Measurements from ENCODE around the gene PSMB2. TPM values are rescaled to one million over a fixed set of nuclear protein-coding genes. Genes with fewer than 3 reads are reported as not detected.

The PSMB2 gene
- polyA plus RNA-seq, 1 donor from 2014 or later: 48.2 TPM

DNA sequence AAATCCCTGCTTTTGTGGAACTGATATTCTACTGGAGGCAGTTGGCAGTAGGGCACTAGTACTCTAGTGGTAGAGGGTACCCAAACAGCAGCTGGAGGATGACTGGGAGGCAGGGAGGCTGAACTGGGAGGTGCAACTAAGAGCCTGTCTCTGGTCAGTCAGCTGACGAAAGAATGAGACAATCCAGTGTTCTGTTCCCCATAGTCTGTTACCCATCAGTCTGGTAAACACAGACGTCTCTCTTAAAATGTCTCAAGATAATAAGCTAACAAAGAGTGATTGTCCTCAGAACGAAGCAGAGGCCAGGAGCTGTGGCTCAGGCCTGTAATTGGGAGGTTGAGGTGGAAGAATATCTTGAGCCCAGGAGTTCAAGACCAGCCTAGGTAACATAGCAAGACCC, 37.9 kb downstream of the PSMB2 start:
- no peak overlapping the region for H3K4me3 ChIP-seq (ENCODE audit: low read length)
- no peaks in the 10 kb centered on the region for H3K36me3 ChIP-seq (ENCODE audit: insufficient read depth, low read length)
- peaks cover 5% of the 10 kb centered on the region for H3K79me2 ChIP-seq (replicated peaks; ENCODE audit: insufficient read depth, low read length)
- no peak overlapping the region for H3K27ac ChIP-seq (ENCODE audit: low read length)
- no peak overlapping the region for H3K9ac ChIP-seq (ENCODE audit: low read length)
- no peak overlapping the region for H2AFZ ChIP-seq (ENCODE audit: low read depth, low read length)
- no peaks in the 10 kb centered on the region for H3K27me3 ChIP-seq (ENCODE audit: insufficient read depth, low read depth, low read length)
- H3F3A ChIP-seq (ENCODE audit: insufficient read depth, low read length, poor library complexity, severe bottlenecking): no peaks in the 10 kb centered on the region
- no peaks in the 10 kb centered on the region for H3K9me2 ChIP-seq (ENCODE audit: insufficient read depth, low read length)
- TF ChIP-seq SMC3 (conservative IDR thresholded peaks at IDR 0.05; ENCODE audit: poor library complexity): no peak
- H3K4me2 ChIP-seq (ENCODE audit: low read length): no peak overlapping the region
- H4K20me1 ChIP-seq (ENCODE audit: insufficient read depth): no peaks in the 10 kb centered on the region
- H3K9me3 ChIP-seq (ENCODE audit: low read length): no peaks in the 10 kb centered on the region

DNA sequence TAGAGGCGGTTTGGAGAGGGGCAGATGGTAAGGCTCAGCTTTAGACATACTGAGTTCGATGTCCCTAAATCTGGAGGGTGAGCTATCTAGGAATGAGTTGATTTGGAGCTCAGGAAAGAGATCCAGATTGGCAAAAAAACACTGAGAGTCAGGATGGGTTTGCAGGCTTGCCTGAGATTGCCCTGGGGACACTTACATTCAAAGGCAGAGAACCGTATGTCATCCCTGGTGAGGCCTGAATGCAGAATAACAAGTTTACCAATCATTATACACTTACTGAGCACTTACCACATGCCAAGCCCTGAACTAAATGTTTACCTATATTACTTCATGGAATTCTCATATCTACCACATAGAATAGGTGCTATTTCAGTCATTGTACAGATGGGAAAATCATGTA, 40.7 kb downstream of the PSMB2 start:
- TF ChIP-seq POLR2AphosphoS5 (IDR thresholded peaks at IDR 0.05) (no peak), MXI1 (conservative IDR thresholded peaks at IDR 0.05; ENCODE audit: poor library complexity, severe bottlenecking) (no peak), RAD21 (conservative IDR thresholded peaks at IDR 0.05) (no peak), TAF1 (IDR thresholded peaks at IDR 0.05; ENCODE audit: low read depth) (no peak), EP300 (conservative IDR thresholded peaks at IDR 0.05; ENCODE audit: poor library complexity, severe bottlenecking) (no peak), SMC3 (conservative IDR thresholded peaks at IDR 0.05; ENCODE audit: poor library complexity) (no peak), EZH2 (IDR thresholded peaks at IDR 0.05; ENCODE audit: borderline replicate concordance, insufficient read depth, low read length, poor library complexity, severe bottlenecking) (no peak)
- TF ChIP-seq, protein P1, sequence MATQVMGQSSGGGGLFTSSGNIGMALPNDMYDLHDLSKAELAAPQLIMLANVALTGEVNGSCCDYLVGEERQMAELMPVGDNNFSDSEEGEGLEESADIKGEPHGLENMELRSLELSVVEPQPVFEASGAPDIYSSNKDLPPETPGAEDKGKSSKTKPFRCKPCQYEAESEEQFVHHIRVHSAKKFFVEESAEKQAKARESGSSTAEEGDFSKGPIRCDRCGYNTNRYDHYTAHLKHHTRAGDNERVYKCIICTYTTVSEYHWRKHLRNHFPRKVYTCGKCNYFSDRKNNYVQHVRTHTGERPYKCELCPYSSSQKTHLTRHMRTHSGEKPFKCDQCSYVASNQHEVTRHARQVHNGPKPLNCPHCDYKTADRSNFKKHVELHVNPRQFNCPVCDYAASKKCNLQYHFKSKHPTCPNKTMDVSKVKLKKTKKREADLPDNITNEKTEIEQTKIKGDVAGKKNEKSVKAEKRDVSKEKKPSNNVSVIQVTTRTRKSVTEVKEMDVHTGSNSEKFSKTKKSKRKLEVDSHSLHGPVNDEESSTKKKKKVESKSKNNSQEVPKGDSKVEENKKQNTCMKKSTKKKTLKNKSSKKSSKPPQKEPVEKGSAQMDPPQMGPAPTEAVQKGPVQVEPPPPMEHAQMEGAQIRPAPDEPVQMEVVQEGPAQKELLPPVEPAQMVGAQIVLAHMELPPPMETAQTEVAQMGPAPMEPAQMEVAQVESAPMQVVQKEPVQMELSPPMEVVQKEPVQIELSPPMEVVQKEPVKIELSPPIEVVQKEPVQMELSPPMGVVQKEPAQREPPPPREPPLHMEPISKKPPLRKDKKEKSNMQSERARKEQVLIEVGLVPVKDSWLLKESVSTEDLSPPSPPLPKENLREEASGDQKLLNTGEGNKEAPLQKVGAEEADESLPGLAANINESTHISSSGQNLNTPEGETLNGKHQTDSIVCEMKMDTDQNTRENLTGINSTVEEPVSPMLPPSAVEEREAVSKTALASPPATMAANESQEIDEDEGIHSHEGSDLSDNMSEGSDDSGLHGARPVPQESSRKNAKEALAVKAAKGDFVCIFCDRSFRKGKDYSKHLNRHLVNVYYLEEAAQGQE (IDR thresholded peaks at IDR 0.05; ENCODE audit: borderline replicate concordance): no peak
- TF ChIP-seq, protein P2, sequence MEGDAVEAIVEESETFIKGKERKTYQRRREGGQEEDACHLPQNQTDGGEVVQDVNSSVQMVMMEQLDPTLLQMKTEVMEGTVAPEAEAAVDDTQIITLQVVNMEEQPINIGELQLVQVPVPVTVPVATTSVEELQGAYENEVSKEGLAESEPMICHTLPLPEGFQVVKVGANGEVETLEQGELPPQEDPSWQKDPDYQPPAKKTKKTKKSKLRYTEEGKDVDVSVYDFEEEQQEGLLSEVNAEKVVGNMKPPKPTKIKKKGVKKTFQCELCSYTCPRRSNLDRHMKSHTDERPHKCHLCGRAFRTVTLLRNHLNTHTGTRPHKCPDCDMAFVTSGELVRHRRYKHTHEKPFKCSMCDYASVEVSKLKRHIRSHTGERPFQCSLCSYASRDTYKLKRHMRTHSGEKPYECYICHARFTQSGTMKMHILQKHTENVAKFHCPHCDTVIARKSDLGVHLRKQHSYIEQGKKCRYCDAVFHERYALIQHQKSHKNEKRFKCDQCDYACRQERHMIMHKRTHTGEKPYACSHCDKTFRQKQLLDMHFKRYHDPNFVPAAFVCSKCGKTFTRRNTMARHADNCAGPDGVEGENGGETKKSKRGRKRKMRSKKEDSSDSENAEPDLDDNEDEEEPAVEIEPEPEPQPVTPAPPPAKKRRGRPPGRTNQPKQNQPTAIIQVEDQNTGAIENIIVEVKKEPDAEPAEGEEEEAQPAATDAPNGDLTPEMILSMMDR (IDR thresholded peaks at IDR 0.05; ENCODE audit: poor library complexity, severe bottlenecking): no peak
- Histone ChIP-seq H3K27me3 (ENCODE audit: insufficient read depth, low read depth, low read length) (no peaks in the 10 kb centered on the region), H3K9me2 (ENCODE audit: insufficient read depth, low read length) (no peaks in the 10 kb centered on the region)

DNA sequence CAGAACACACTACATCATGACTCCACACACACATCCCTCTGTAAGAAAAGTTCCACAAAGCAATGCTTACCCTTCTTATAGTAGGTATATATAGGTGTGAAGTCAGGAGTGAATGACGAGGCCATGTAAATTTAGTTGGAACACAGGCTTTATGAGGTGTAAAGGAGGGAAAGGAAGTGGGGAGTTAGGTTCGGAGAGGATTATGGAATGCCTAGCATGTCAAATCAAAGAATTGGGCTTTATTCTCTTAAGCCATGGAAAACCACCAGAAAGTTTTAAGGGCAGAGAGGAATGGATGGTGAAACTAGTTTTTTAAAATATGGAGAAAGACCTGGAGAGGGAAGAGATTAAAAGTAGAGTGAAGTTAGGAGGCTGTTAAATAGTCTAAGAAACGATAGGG, 41.9 kb downstream of the PSMB2 start:
- Histone ChIP-seq H3F3A (ENCODE audit: insufficient read depth, low read length, poor library complexity, severe bottlenecking) (no peaks in the 10 kb centered on the region), H3K9ac (ENCODE audit: low read length) (no peak overlapping the region), H3K9me3 (ENCODE audit: low read length) (no peaks in the 10 kb centered on the region), H3K79me2 (replicated peaks; ENCODE audit: insufficient read depth, low read length) (no peaks in the 10 kb centered on the region), H4K20me1 (ENCODE audit: insufficient read depth) (no peaks in the 10 kb centered on the region), H3K4me3 (ENCODE audit: low read length) (no peak overlapping the region), H3K4me2 (ENCODE audit: low read length) (no peak overlapping the region), H2AFZ (ENCODE audit: low read depth, low read length) (no peak overlapping the region), H3K9me2 (ENCODE audit: insufficient read depth, low read length) (no peaks in the 10 kb centered on the region), H3K27ac (ENCODE audit: low read length) (no peak overlapping the region), H3K27me3 (ENCODE audit: insufficient read depth, low read depth, low read length) (no peaks in the 10 kb centered on the region), H3K36me3 (ENCODE audit: insufficient read depth, low read length) (no peaks in the 10 kb centered on the region)
- TF ChIP-seq POLR2AphosphoS5 (IDR thresholded peaks at IDR 0.05) (no peak), RAD21 (conservative IDR thresholded peaks at IDR 0.05) (no peak), EZH2 (IDR thresholded peaks at IDR 0.05; ENCODE audit: borderline replicate concordance, insufficient read depth, low read length, poor library complexity, severe bottlenecking) (no peak), EP300 (conservative IDR thresholded peaks at IDR 0.05; ENCODE audit: poor library complexity, severe bottlenecking) (no peak), MXI1 (conservative IDR thresholded peaks at IDR 0.05; ENCODE audit: poor library complexity, severe bottlenecking) (no peak), TAF1 (IDR thresholded peaks at IDR 0.05; ENCODE audit: low read depth) (no peak), SMC3 (conservative IDR thresholded peaks at IDR 0.05; ENCODE audit: poor library complexity) (no peak)
- TF ChIP-seq, protein P1 (IDR thresholded peaks at IDR 0.05; ENCODE audit: borderline replicate concordance): no peak
- TF ChIP-seq, protein P2 (IDR thresholded peaks at IDR 0.05; ENCODE audit: poor library complexity, severe bottlenecking): no peak

More for the DNA sequence above, 40.7 kb downstream of the PSMB2 start:
- no peaks in the 10 kb centered on the region for H3K36me3 ChIP-seq (ENCODE audit: insufficient read depth, low read length)
- H3F3A ChIP-seq (ENCODE audit: insufficient read depth, low read length, poor library complexity, severe bottlenecking): no peaks in the 10 kb centered on the region
- no peak overlapping the region for H3K27ac ChIP-seq (ENCODE audit: low read length)
- H3K9me3 ChIP-seq (ENCODE audit: low read length): no peaks in the 10 kb centered on the region
- H3K9ac ChIP-seq (ENCODE audit: low read length): no peak overlapping the region
- no peak overlapping the region for H3K4me2 ChIP-seq (ENCODE audit: low read length)
- H3K4me3 ChIP-seq (ENCODE audit: low read length): no peak overlapping the region
- no peaks in the 10 kb centered on the region for H4K20me1 ChIP-seq (ENCODE audit: insufficient read depth)
- no peaks in the 10 kb centered on the region for H3K79me2 ChIP-seq (replicated peaks; ENCODE audit: insufficient read depth, low read length)
- H2AFZ ChIP-seq (ENCODE audit: low read depth, low read length): no peak overlapping the region

All from neural cell (in vitro differentiated cells).